Stimulated activated CD4-positive, alpha-beta T cell treated with anti-CD3 and anti-CD28 coated beads, Interleukin-12 subunit alpha, Interleukin-12 subunit beta, amount 100 ng/mL, for 48 hours (primary cell): ENCODE data around the gene CGB8.
"Not testable (repeated sequence)": the region's sequence is repeated elsewhere in the genome, so short reads cannot be mapped to it uniquely, and the experiment has no call there.

Experiments
- DNase-seq, 3 donors: peaks; one replicate each; pipeline ENCODE4 v3.0.0-alpha.2; 2020; ENCODE audit warnings: low read depth in 2 of 3, low spot score in 1 of 3

Gene CGB8

GRCh38 chr19:49031642-49032301, 17.1 kb downstream of the CGB8 start, which contains the start of gene CGB2:
CGB2 (plus strand) TSS chr19:49031890; CDS start chr19:49032096, 206 bp downstream.
- DNase-seq, result peak; percentile 58 to 91 (median 83)

DNA sequence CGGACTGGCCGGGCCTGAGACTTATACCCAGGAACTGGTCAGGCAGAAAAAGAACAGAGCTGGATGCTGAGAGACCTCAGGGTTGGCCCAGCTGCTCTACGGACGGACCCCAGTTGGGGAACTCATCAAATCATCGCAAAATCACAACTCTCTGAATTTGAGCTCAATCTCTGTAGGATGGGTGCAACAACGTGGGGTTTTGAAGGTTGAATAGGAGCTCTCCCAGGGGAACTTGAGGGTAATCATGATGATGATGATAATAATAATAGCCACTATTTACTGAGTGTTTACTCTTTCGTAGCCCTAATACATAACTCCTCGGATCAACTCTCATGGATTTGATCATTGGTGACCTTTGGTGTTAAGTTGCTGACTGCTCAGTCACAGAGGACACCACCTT, 18.6 kb downstream of the CGB8 start:
- not testable (repeated sequence) for DNase-seq

GRCh38 chr19:49029749-49030148, 19.2 kb downstream of the CGB8 start:
- not testable (repeated sequence) for DNase-seq

DNA sequence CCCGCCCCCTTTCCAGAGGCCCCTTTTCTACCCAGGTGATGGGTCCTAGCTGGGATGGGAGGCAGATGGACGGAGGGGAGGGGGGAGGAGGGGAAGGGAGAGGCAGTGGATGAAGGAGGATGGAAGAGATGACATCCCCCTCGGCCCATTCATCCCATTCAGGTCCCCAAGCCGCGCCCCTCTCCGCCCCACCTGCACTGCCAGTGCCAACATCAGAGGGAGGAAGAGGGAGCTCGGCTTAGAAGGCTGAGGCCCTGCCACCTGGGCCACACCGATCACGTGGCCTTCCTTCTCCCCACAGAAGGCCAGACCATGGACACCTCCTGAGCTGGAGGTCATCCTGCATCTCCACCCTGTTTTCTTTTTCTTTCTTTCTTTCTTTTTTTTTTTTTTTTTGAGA, 20.2 kb downstream of the CGB8 start:
- not testable (repeated sequence) for DNase-seq

GRCh38 chr19:49025599-49025998, 23.3 kb downstream of the CGB8 start:
- DNase-seq, result not testable (repeated sequence)

- not testable (repeated sequence) for DNase-seq
Measured at GRCh38 chr19:49025088-49025487, 23.8 kb downstream of the CGB8 start.

DNA sequence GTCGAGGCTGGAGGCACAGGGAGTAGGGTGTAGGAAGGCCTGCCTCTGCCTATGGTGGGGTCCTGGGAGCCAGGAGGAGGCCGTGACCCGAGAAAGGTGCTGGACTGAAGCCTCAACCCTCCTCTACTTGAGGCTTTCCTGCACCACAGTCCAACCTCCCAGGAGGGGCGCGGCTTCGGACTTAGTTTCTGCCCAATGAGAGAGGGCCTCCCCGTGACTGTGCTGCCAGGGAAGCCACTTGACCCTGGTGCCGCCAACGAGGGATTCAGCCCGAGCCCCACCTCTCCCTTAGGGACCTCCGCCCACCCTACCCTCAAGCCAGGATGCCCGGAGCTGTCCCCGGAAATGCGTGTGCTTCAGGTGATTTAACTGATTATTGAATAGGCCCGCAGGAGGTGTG, 24.7 kb downstream of the CGB8 start, which contains the start of gene CGB3:
TSS of gene CGB3 (minus strand) at position 101 of the 400 bp plus-strand sequence. CDS start 362 bp downstream, outside the sequence.
- DNase-seq, result not testable (repeated sequence)

GRCh38 chr19:49022116-49022515, 26.8 kb downstream of the CGB8 start:
- DNase-seq, result no peak

GRCh38 chr19:49020931-49021895, 27.7 kb downstream of the CGB8 start:
- no peak for DNase-seq

DNA sequence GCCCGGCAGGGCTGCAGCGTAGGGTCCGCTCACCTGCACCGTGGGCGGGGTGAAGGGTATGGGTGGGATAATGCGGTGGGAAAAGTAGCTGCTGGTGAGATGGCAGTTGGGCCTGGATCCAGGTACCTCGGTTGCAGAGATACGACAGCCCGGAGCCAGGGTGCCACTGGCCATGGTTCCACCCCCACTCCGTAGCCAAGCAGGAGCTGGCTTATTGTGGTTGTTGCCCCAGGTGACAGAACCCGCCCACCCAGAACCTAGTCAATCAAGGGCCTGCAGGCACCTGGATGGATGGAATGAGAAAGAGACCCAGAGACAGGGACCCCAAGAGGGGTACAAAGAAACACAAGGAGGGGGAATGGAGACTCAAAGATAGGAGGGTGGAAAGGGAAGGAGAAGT, 28.6 kb downstream of the CGB8 start:
- DNase-seq, result no peak

GRCh38 chr19:49019242-49019932, 29.5 kb downstream of the CGB8 start:
- DNase-seq, result peak; percentile 37 to 69 (median 51)

- DNase-seq, result not testable (repeated sequence)
Measured at GRCh38 chr19:49018388-49019241, 30.3 kb downstream of the CGB8 start.

GRCh38 chr19:49017666-49018351, 31.1 kb downstream of the CGB8 start:
- peak in 2 of 3 donors; percentile 39 to 42 for DNase-seq

- no peak for DNase-seq
Measured at GRCh38 chr19:49017041-49017665, 31.8 kb downstream of the CGB8 start, which contains the start of gene LHB. LHB (minus strand) TSS chr19:49017091; CDS start chr19:49017081, 10 bp downstream.

GRCh38 chr19:49016067-49016839, 32.7 kb downstream of the CGB8 start:
- DNase-seq, result no peak

GRCh38 chr19:49014870-49015255, 34.0 kb downstream of the CGB8 start:
- no peak for DNase-seq

GRCh38 chr19:49014123-49014869, 34.6 kb downstream of the CGB8 start:
- no peak for DNase-seq

- no peak for DNase-seq
Measured at GRCh38 chr19:49011194-49011593, 37.7 kb downstream of the CGB8 start.
